Stimulated activated CD4-positive, alpha-beta T cell treated with anti-CD3 and anti-CD28 coated beads, Interleukin-1b, Interleukin-23, amount 100 ng/mL, for 48 hours (primary cell): Measurements from ENCODE around the gene OXGR1.
"Not testable (repeated sequence)": the region's sequence is repeated elsewhere in the genome, so short reads cannot be mapped to it uniquely, and the experiment has no call there.

ENCODE experiments used
- DNase-seq: peaks from one replicate; pipeline ENCODE4 v3.0.0-alpha.2; 2020

Gene OXGR1

GRCh38 chr13:96994017-96994857, at the start of gene OXGR1:
OXGR1 (minus strand) TSS chr13:96994476; CDS start chr13:96987759, 6,717 bp downstream.
- no peak for DNase-seq

- no peak for DNase-seq
Measured at GRCh38 chr13:97043302-97043701, 49.0 kb upstream of the OXGR1 start.

- DNase-seq: no peak
Measured at GRCh38 chr13:97030705-97031452, 36.6 kb upstream of the OXGR1 start.

- peak; percentile 23 for DNase-seq
Measured at GRCh38 chr13:97028441-97029299, 34.4 kb upstream of the OXGR1 start.

- no peak for DNase-seq
Measured at GRCh38 chr13:97027162-97027554, 32.9 kb upstream of the OXGR1 start.

- DNase-seq: no peak
Measured at GRCh38 chr13:97026531-97027161, 32.4 kb upstream of the OXGR1 start.

- not testable (repeated sequence) for DNase-seq
Measured at GRCh38 chr13:97023812-97024211, 29.5 kb upstream of the OXGR1 start.

GRCh38 chr13:97023117-97023516, 28.8 kb upstream of the OXGR1 start:
- no peak for DNase-seq

GRCh38 chr13:97021241-97021640, 27.0 kb upstream of the OXGR1 start:
- no peak for DNase-seq

GRCh38 chr13:97020689-97021240, 26.5 kb upstream of the OXGR1 start:
- no peak for DNase-seq

- no peak for DNase-seq
Measured at GRCh38 chr13:97020194-97020593, 25.9 kb upstream of the OXGR1 start.

- DNase-seq: no peak
Measured at GRCh38 chr13:97019236-97019635, 25.0 kb upstream of the OXGR1 start.

GRCh38 chr13:97018029-97018819, 23.9 kb upstream of the OXGR1 start:
- peak; percentile 24 for DNase-seq

GRCh38 chr13:97017322-97017721, 23.0 kb upstream of the OXGR1 start:
- DNase-seq: no peak

- no peak for DNase-seq
Measured at GRCh38 chr13:97015661-97016350, 21.5 kb upstream of the OXGR1 start.

- no peak for DNase-seq
Measured at GRCh38 chr13:97012251-97013048, 18.2 kb upstream of the OXGR1 start.

- DNase-seq: no peak
Measured at GRCh38 chr13:97011446-97012131, 17.3 kb upstream of the OXGR1 start.

GRCh38 chr13:97008643-97009042, 14.4 kb upstream of the OXGR1 start:
- DNase-seq: no peak

- DNase-seq: no peak
Measured at GRCh38 chr13:97005625-97006262, 11.5 kb upstream of the OXGR1 start.
